Progenitor cell of endocrine pancreas (in vitro differentiated cells): ENCODE measurements around the gene IFIT1B. TPM values are rescaled to one million over a fixed set of nuclear protein-coding genes. Genes with fewer than 3 reads are reported as not detected.

ENCODE experiments used
- DNase-seq: peaks from one replicate; pipeline ENCODE4 v3.0.0; 2021; ENCODE audit warnings: low spot score; ENCODE audit not compliant: unreplicated experiment
- H3K27ac Mint-ChIP-seq: 2 replicates; pipeline ENCODE4 v1.8.0; 2021; ENCODE audit warnings: mild to moderate bottlenecking, moderate library complexity, mixed read lengths
- H3K27me3 Mint-ChIP-seq: 2 replicates; pipeline ENCODE4 v1.8.0; 2021; ENCODE audit warnings: mixed read lengths
- H3K36me3 Mint-ChIP-seq: 2 replicates; pipeline ENCODE4 v1.8.0; 2022; ENCODE audit warnings: mixed read lengths; ENCODE audit not compliant: insufficient read depth
- H3K4me1 Mint-ChIP-seq: 2 replicates; pipeline ENCODE4 v1.8.0; 2021; ENCODE audit warnings: low read depth, mixed read lengths
- H3K4me3 Mint-ChIP-seq: 2 replicates; pipeline ENCODE4 v1.8.0; 2021; ENCODE audit warnings: low read depth, mild to moderate bottlenecking, moderate library complexity, mixed read lengths
- H3K9me3 Mint-ChIP-seq: 2 replicates; pipeline ENCODE4 v1.8.0; 2021; ENCODE audit warnings: low read depth, mixed read lengths
- CTCF ChIP-seq: fragments of 200-600 bp; sonication (generic); IDR thresholded peaks from one replicate; pipeline ENCODE4 v1.5.0; 2021; ENCODE audit warnings: antibody characterized with exemption, mild to moderate bottlenecking; ENCODE audit not compliant: unreplicated experiment
- total RNA-seq: library from RNA; stranded (reverse); gene quantifications from 2 replicates; pipeline ENCODE4 v1.2.1, GENCODE V29; 2021

Gene IFIT1B
- total RNA-seq, 1 donor from 2014 or later = not detected

DNA sequence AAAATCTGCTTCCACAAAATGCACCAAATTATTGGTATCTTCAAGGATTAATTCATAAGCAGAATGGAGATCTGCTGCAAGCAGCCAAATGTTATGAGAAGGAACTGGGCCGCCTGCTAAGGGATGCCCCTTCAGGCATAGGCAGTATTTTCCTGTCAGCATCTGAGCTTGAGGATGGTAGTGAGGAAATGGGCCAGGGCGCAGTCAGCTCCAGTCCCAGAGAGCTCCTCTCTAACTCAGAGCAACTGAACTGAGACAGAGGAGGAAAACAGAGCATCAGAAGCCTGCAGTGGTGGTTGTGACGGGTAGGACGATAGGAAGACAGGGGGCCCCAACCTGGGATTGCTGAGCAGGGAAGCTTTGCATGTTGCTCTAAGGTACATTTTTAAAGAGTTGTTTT lies 38.0 kb upstream of the IFIT1B start:
- no peak for DNase-seq
- H3K4me3 Mint-ChIP-seq = no peak overlapping the region
- H3K27ac Mint-ChIP-seq = no peak overlapping the region
- H3K9me3 Mint-ChIP-seq = no peaks in the 10 kb centered on the region
- no peaks in the 10 kb centered on the region for H3K36me3 Mint-ChIP-seq
- no peaks in the 10 kb centered on the region for H3K4me1 Mint-ChIP-seq
- H3K27me3 Mint-ChIP-seq = no peaks in the 10 kb centered on the region
- no peak for TF ChIP-seq CTCF

- Mint-ChIP-seq H3K27ac (no peak overlapping the region), H3K4me3 (no peak overlapping the region), H3K36me3 (no peaks in the 10 kb centered on the region), H3K4me1 (peaks cover 5% of the 10 kb centered on the region), H3K9me3 (no peaks in the 10 kb centered on the region), H3K27me3 (no peaks in the 10 kb centered on the region)
- no peak for TF ChIP-seq CTCF
- no peak for DNase-seq
Measured at GRCh38 chr10:89341649-89342048, 36.2 kb upstream of the IFIT1B start.

DNA sequence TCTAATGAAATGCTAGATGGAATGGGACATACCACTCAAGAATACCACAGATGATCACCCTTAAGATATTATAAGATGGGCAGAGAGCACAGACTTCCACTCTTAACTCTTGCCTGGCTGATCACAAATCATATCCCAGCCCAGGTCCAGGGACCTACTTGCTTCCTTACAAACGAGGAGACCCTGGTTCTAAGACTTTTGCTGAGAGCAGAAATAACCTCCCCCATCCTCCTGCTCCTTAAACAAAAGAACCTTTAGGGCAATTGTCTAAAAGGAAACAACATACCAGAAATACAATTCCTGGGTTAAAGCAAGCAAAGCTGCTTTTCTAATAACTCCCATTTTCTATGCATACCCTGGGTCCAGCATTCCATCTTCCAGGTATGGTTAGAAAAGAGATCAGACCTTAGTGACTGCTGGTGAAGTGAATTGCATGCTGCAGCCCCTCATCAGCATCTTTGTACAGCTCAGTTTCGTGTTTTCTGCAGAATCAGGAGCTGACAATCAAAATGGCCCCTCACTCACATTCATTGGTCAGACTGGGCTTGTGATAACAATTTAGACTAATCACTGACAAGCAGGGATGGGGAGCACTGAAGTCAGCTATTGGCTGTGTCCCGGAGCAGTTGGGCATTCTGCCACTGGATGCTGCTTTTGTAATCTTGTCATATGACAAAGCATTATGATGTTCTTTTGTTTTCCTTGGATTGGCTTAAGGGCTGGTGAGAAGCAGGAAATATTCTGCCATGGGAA lies 35.5 kb upstream of the IFIT1B start:
- Mint-ChIP-seq H3K36me3 (no peaks in the 10 kb centered on the region), H3K27ac (no peak overlapping the region), H3K4me1 (peaks cover 5% of the 10 kb centered on the region), H3K27me3 (no peaks in the 10 kb centered on the region), H3K9me3 (no peaks in the 10 kb centered on the region), H3K4me3 (no peak overlapping the region)
- no peak for DNase-seq
- no peak for TF ChIP-seq CTCF

GRCh38 chr10:89343089-89343767 lies 34.6 kb upstream of the IFIT1B start:
- no peak for TF ChIP-seq CTCF
- no peaks in the 10 kb centered on the region for H3K9me3 Mint-ChIP-seq
- H3K27ac Mint-ChIP-seq = no peak overlapping the region
- no peak for DNase-seq
- H3K27me3 Mint-ChIP-seq = no peaks in the 10 kb centered on the region
- H3K36me3 Mint-ChIP-seq = no peaks in the 10 kb centered on the region
- H3K4me3 Mint-ChIP-seq = no peak overlapping the region
- H3K4me1 Mint-ChIP-seq = peaks cover 9% of the 10 kb centered on the region

GRCh38 chr10:89344156-89344555 lies 33.7 kb upstream of the IFIT1B start:
- Mint-ChIP-seq H3K9me3 (no peaks in the 10 kb centered on the region), H3K27ac (no peak overlapping the region), H3K27me3 (no peaks in the 10 kb centered on the region), H3K4me3 (no peak overlapping the region), H3K36me3 (no peaks in the 10 kb centered on the region), H3K4me1 (peaks cover 17% of the 10 kb centered on the region)
- no peak for TF ChIP-seq CTCF
- no peak for DNase-seq
